Measurements from ENCODE around the gene CDC42EP2.

Gene CDC42EP2

GRCh38 chr11:65317025-65317786 lies 2.5 kb downstream of the CDC42EP2 start:
- H3K4me3 ChIP-seq (ENCODE audit: low read depth, low read length) = no peak overlapping the region
- no peak for DNase-seq (ENCODE audit: low read depth)
- TF ChIP-seq CTCF (IDR thresholded peaks at IDR 0.05; ENCODE audit: insufficient read depth, low read depth, low read length, missing control alignments) = no peak

GRCh38 chr11:65320386-65321075 lies 5.9 kb downstream of the CDC42EP2 start:
- DNase-seq (ENCODE audit: low read depth) = no peak
- H3K4me3 ChIP-seq (ENCODE audit: low read depth, low read length) = no peak overlapping the region
- no peak for TF ChIP-seq CTCF (IDR thresholded peaks at IDR 0.05; ENCODE audit: insufficient read depth, low read depth, low read length, missing control alignments)

GRCh38 chr11:65321076-65321475 lies 6.4 kb downstream of the CDC42EP2 start:
- TF ChIP-seq CTCF (IDR thresholded peaks at IDR 0.05; ENCODE audit: insufficient read depth, low read depth, low read length, missing control alignments) = no peak
- DNase-seq (ENCODE audit: low read depth) = no peak
- H3K4me3 ChIP-seq (ENCODE audit: low read depth, low read length) = no peak overlapping the region

GRCh38 chr11:65321828-65322485 lies 7.3 kb downstream of the CDC42EP2 start:
- no peak for DNase-seq (ENCODE audit: low read depth)
- no peak for TF ChIP-seq CTCF (IDR thresholded peaks at IDR 0.05; ENCODE audit: insufficient read depth, low read depth, low read length, missing control alignments)
- H3K4me3 ChIP-seq (ENCODE audit: low read depth, low read length) = no peak overlapping the region

- no peak for DNase-seq (ENCODE audit: low read depth)
- TF ChIP-seq CTCF (IDR thresholded peaks at IDR 0.05; ENCODE audit: insufficient read depth, low read depth, low read length, missing control alignments) = no peak
- H3K4me3 ChIP-seq (ENCODE audit: low read depth, low read length) = no peak overlapping the region
These were observed 9.1 kb downstream of the CDC42EP2 start for GRCh38 chr11:65323813-65324212.

- TF ChIP-seq CTCF (IDR thresholded peaks at IDR 0.05; ENCODE audit: insufficient read depth, low read depth, low read length, missing control alignments) = no peak
- no peak for DNase-seq (ENCODE audit: low read depth)
- no peak overlapping the region for H3K4me3 ChIP-seq (ENCODE audit: low read depth, low read length)
These were observed 10.8 kb downstream of the CDC42EP2 start for GRCh38 chr11:65325435-65325834.

All from GM12865 (cell line).